WTC11 (cell line): Measurements from ENCODE around the gene DTX1.

Experiments
- ATF1 ChIP-seq: sonication (generic); formaldehyde crosslinking; IDR thresholded peaks from 2 replicates; pipeline ENCODE4 v1.8.1; 2023; ENCODE audit warnings: mild to moderate bottlenecking, moderate library complexity, missing genetic modification reagents
- CTCF ChIP-seq: fragments of 200-600 bp; IDR thresholded peaks from 2 replicates; pipeline ENCODE4 v1.8.0; 2022; ENCODE audit warnings: antibody characterized with exemption
- IRF1 ChIP-seq: sonication (generic); formaldehyde crosslinking; IDR thresholded peaks from 2 replicates; pipeline ENCODE4 v1.8.0; 2023; ENCODE audit warnings: missing genetic modification reagents
- MAX ChIP-seq: sonication (generic); formaldehyde crosslinking; IDR thresholded peaks from 2 replicates; pipeline ENCODE4 v1.8.0; 2022; ENCODE audit warnings: mild to moderate bottlenecking, missing genetic modification reagents
- PRDM15 ChIP-seq: sonication (generic); formaldehyde crosslinking; IDR thresholded peaks from 2 replicates; pipeline ENCODE4 v1.8.0; 2022; ENCODE audit warnings: missing genetic modification reagents
- USF2 ChIP-seq: sonication (generic); formaldehyde crosslinking; IDR thresholded peaks from 2 replicates; pipeline ENCODE4 v1.8.1; 2023; ENCODE audit warnings: mild to moderate bottlenecking, missing genetic modification reagents, moderate library complexity
- ZNF281 ChIP-seq: sonication (generic); formaldehyde crosslinking; IDR thresholded peaks from 2 replicates; pipeline ENCODE4 v1.8.0; 2023; ENCODE audit warnings: mild to moderate bottlenecking, missing genetic modification reagents
- ZSCAN18 ChIP-seq: fragments of 250-450 bp; sonication (Bioruptor Pico); IDR thresholded peaks from 2 replicates; pipeline ENCODE4 v2.1.2; 2022; ENCODE audit warnings: mild to moderate bottlenecking, moderate library complexity

GRCh38 chr12:113067987-113068935 lies 11.7 kb downstream of the DTX1 start:
- TF ChIP-seq CTCF (no peak), ZNF281 (CRISPR knock-in tag) (no peak), ZSCAN18 (CRISPR knock-in tag) (no peak), ATF1 (CRISPR knock-in tag) (no peak), PRDM15 (CRISPR knock-in tag) (no peak), USF2 (CRISPR knock-in tag) (no peak), MAX (no peak), IRF1 (no peak)
